GM06990 (cell line): ENCODE results near the gene MTERF4.

Source experiments
- DNase-seq: peaks from one replicate; pipeline ENCODE4 v3.0.0-alpha.2; 2011; ENCODE audit not compliant: insufficient read length; ENCODE audit errors: extremely low read depth
- H3K27me3 ChIP-seq: replicated peaks from 2 replicates; pipeline ENCODE4 v1.6.0; 2011; ENCODE audit warnings: low read length; ENCODE audit not compliant: control insufficient read depth, insufficient read depth
- H3K36me3 ChIP-seq: 2 replicates; pipeline ENCODE4 v1.5.1; 2011; ENCODE audit warnings: low read length; ENCODE audit not compliant: control insufficient read depth, insufficient read depth
- H3K4me3 ChIP-seq: replicated peaks from 2 replicates; pipeline ENCODE4 v1.5.1; 2011; ENCODE audit warnings: low read depth, mild to moderate bottlenecking, control low read depth, low read length
- CTCF ChIP-seq: IDR thresholded peaks from 2 replicates; pipeline ENCODE4 v1.5.1; 2011; ENCODE audit warnings: low read length, control low read depth, mild to moderate bottlenecking, inconsistent platforms; ENCODE audit not compliant: insufficient read depth, poor library complexity, severe bottlenecking

MTERF4 gene

GRCh38 chr2:241115361-241115760, 13.3 kb upstream of the MTERF4 start:
- TF ChIP-seq CTCF, result no peak
- Histone ChIP-seq H3K4me3 (no peak overlapping the region), H3K36me3 (peaks cover 12% of the 10 kb centered on the region), H3K27me3 (no peaks in the 10 kb centered on the region)
- no peak for DNase-seq

GRCh38 chr2:241114836-241115235, 12.7 kb upstream of the MTERF4 start:
- Histone ChIP-seq H3K27me3 (no peaks in the 10 kb centered on the region), H3K36me3 (peaks cover 11% of the 10 kb centered on the region), H3K4me3 (no peak overlapping the region)
- no peak for DNase-seq
- TF ChIP-seq CTCF, result no peak

DNA sequence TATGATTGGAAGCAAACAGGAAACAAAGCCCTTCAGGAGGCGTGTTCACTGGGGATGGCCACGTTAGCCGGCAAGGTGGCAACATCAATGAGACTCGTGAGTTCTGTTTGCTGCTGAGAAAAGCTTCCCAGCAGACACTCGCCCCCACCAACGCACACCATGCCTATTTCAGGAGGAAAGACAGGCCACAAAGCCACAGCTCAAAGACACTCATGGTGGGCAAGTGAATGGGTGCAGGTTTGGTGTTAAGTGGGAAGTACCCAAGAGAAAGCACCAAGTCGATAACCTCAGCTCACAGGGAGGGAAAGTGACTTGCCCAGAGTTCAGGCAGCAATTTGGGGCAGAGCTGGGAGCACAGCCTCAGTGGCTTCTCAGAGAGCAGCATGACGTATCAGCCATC, 10.5 kb upstream of the MTERF4 start:
- no peak for DNase-seq
- Histone ChIP-seq H3K36me3 (peaks cover 14% of the 10 kb centered on the region), H3K27me3 (no peaks in the 10 kb centered on the region), H3K4me3 (peak overlapping the region; percentile 72)
- TF ChIP-seq CTCF, result no peak

DNA sequence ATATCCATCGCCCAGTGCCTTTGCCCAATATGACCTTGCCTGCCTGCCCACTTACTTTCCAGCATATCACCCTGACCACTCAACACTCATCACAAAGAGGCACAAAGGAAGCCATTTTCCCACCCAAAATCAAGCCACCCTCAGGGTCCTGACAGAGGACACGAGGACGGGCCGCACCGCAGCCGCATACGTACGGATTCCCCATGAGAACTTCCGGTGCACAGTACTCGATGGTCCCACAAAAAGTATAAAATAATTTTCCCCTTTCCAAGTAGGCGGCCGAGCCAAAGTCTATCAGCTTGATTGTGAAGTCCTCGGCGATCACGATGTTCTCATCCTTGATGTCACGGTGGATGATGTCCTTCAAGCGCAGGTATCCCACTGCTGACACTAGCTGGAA, 10.0 kb upstream of the MTERF4 start:
- Histone ChIP-seq H3K27me3 (no peaks in the 10 kb centered on the region), H3K4me3 (peak overlapping the region; percentile 72), H3K36me3 (peaks cover 14% of the 10 kb centered on the region)
- DNase-seq, result no peak
- no peak for TF ChIP-seq CTCF

DNA sequence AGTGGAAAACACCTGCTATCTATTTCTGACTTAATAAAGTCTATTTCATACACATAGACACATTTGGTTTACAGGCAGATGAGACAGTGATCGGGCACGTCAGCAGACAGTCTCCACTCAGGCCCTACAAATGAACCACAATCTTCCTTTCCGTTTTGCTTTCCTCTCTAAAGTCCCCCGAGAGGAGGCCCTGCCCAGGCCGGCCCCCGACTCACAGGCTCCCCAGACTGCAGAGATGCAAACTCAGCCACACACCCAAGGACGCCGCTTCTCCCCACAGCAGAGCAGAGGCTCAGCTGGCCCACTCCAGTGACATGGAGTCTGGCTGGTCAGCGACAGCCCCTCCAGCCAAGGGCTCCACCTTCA, 9.3 kb upstream of the MTERF4 start:
- peaks cover 21% of the 10 kb centered on the region for H3K36me3 ChIP-seq
- peak; percentile 57 for DNase-seq
- no peak for TF ChIP-seq CTCF
- no peaks in the 10 kb centered on the region for H3K27me3 ChIP-seq
- H3K4me3 ChIP-seq, result peak overlapping the region; percentile 72
